Hepatocyte (in vitro differentiated cells): Measurements from ENCODE around the gene OR51E1. TPM values are rescaled to one million over a fixed set of nuclear protein-coding genes. Genes with fewer than 3 reads are reported as not detected.

Experiments used
- DNase-seq: peaks from one replicate; pipeline ENCODE4 v3.0.0-alpha.2; 2016; ENCODE audit warnings: low spot score
- H2AFZ ChIP-seq: fragments of 200-600 bp; sonication (generic); 2 replicates; pipeline ENCODE4 v1.6.0; 2016; ENCODE audit warnings: antibody characterized with exemption, mild to moderate bottlenecking
- H3K27ac ChIP-seq: fragments of 200-600 bp; sonication (generic); 2 replicates; pipeline ENCODE4 v1.5.1; 2016; ENCODE audit warnings: mild to moderate bottlenecking
- H3K27me3 ChIP-seq: fragments of 200-600 bp; sonication (generic); 2 replicates; pipeline ENCODE4 v1.6.1; 2016
- H3K36me3 ChIP-seq: fragments of 200-600 bp; sonication (generic); replicated peaks from 2 replicates; pipeline ENCODE4 v1.5.1; 2016; ENCODE audit warnings: low read depth; ENCODE audit not compliant: insufficient read depth
- H3K4me1 ChIP-seq: fragments of 200-600 bp; sonication (generic); 2 replicates; pipeline ENCODE4 v1.5.1; 2016; ENCODE audit warnings: mild to moderate bottlenecking, moderate library complexity; ENCODE audit not compliant: insufficient read depth
- H3K4me2 ChIP-seq: fragments of 200-600 bp; sonication (generic); 2 replicates; pipeline ENCODE4 v1.6.0; 2016
- H3K4me3 ChIP-seq: fragments of 200-600 bp; sonication (generic); 2 replicates; pipeline ENCODE4 v1.5.1; 2016; ENCODE audit warnings: mild to moderate bottlenecking
- H3K79me2 ChIP-seq: fragments of 200-600 bp; sonication (generic); 2 replicates; pipeline ENCODE4 v1.6.0; 2017; ENCODE audit warnings: mild to moderate bottlenecking
- H3K9me2 ChIP-seq: fragments of 200-600 bp; sonication (generic); replicated peaks from 2 replicates; pipeline ENCODE4 v1.6.0; 2017; ENCODE audit warnings: mild to moderate bottlenecking; ENCODE audit not compliant: insufficient read depth
- H3K9me3 ChIP-seq: fragments of 200-600 bp; sonication (generic); 2 replicates; pipeline ENCODE4 v1.5.1; 2016; ENCODE audit warnings: low read depth, mild to moderate bottlenecking
- H4K20me1 ChIP-seq: fragments of 200-600 bp; sonication (generic); 2 replicates; pipeline ENCODE4 v1.6.0; 2016; ENCODE audit warnings: mild to moderate bottlenecking; ENCODE audit not compliant: insufficient read depth, poor library complexity, severe bottlenecking
- EZH2 ChIP-seq: fragments of 200-600 bp; sonication (generic); IDR thresholded peaks from 2 replicates; pipeline ENCODE4 v1.6.1; 2016; ENCODE audit warnings: antibody characterized with exemption, mild to moderate bottlenecking, borderline replicate concordance
- EZH2phosphoT487 ChIP-seq: fragments of 200-600 bp; sonication (generic); IDR thresholded peaks from one replicate; pipeline ENCODE4 v1.6.1; 2018; ENCODE audit warnings: antibody characterized with exemption, mild to moderate bottlenecking, low read depth, moderate library complexity; ENCODE audit not compliant: unreplicated experiment, severe bottlenecking
- WGBS: methylation state at CpG from one replicate; pipeline ENCODE4 v1.1.6; 2016; ENCODE audit warnings: low lambda C conversion rate; ENCODE audit errors: missing lambda C conversion rate; 5-methylcytosine and 5-hydroxymethylcytosine counted together
- polyA plus RNA-seq: library from polyadenylated mRNA; unstranded; fragments of >200 nt; fragmentation: Nextera tagmentation; extraction: Ambion mirVana; gene quantifications from 2 replicates; pipeline ENCODE4 v1.2.1, GENCODE V29; 2016
- total RNA-seq: library from RNA; depleted of rRNA; stranded (reverse); fragments of >200 nt; gene quantifications from 2 replicates; pipeline ENCODE4 v1.2.3, GENCODE V29; 2014
- TF ChIP-seq, protein P1 (sequence below): fragments of 200-600 bp; sonication (generic); IDR thresholded peaks from 2 replicates; pipeline ENCODE4 v1.5.1; 2016; ENCODE audit warnings: antibody characterized with exemption, mild to moderate bottlenecking; ENCODE audit not compliant: poor library complexity

Gene OR51E1
- total and polyA plus RNA-seq, 2 experiments from 2014 or later, result 0.92 to 1.3 TPM

DNA sequence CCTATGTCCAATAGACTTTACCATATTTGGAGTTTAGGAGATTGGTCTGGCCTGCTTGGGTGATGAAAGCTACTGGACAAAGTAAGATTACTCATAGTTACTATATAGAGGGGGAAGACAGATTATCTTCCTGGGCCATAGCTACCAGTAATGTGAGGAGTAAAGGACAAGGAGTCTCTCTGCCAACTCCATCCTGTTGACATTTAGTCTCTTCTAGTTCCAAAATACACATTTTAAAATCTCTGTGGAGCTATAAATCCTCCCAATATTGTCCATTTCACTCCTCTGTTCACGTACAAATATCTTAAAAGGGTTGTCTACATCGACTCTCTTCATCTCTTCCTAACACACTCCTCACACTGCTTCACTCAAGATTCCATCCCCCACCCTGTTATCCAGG, 7.6 kb upstream of the OR51E1 start:
- Histone ChIP-seq H3K4me1 (no peaks in the 10 kb centered on the region), H3K9me3 (no peaks in the 10 kb centered on the region), H3K27me3 (no peaks in the 10 kb centered on the region), H3K79me2 (no peaks in the 10 kb centered on the region), H3K36me3 (no peaks in the 10 kb centered on the region), H3K9me2 (no peaks in the 10 kb centered on the region), H3K27ac (no peak overlapping the region), H3K4me3 (no peak overlapping the region), H3K4me2 (no peak overlapping the region), H2AFZ (no peak overlapping the region), H4K20me1 (no peaks in the 10 kb centered on the region)
- TF ChIP-seq, protein P1, sequence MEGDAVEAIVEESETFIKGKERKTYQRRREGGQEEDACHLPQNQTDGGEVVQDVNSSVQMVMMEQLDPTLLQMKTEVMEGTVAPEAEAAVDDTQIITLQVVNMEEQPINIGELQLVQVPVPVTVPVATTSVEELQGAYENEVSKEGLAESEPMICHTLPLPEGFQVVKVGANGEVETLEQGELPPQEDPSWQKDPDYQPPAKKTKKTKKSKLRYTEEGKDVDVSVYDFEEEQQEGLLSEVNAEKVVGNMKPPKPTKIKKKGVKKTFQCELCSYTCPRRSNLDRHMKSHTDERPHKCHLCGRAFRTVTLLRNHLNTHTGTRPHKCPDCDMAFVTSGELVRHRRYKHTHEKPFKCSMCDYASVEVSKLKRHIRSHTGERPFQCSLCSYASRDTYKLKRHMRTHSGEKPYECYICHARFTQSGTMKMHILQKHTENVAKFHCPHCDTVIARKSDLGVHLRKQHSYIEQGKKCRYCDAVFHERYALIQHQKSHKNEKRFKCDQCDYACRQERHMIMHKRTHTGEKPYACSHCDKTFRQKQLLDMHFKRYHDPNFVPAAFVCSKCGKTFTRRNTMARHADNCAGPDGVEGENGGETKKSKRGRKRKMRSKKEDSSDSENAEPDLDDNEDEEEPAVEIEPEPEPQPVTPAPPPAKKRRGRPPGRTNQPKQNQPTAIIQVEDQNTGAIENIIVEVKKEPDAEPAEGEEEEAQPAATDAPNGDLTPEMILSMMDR, result no peak
- no peak for TF ChIP-seq EZH2phosphoT487
- TF ChIP-seq EZH2, result no peak
- WGBS, result 72% methylated on average over 2 of the region's 2 CpGs
- DNase-seq, result no peak

DNA sequence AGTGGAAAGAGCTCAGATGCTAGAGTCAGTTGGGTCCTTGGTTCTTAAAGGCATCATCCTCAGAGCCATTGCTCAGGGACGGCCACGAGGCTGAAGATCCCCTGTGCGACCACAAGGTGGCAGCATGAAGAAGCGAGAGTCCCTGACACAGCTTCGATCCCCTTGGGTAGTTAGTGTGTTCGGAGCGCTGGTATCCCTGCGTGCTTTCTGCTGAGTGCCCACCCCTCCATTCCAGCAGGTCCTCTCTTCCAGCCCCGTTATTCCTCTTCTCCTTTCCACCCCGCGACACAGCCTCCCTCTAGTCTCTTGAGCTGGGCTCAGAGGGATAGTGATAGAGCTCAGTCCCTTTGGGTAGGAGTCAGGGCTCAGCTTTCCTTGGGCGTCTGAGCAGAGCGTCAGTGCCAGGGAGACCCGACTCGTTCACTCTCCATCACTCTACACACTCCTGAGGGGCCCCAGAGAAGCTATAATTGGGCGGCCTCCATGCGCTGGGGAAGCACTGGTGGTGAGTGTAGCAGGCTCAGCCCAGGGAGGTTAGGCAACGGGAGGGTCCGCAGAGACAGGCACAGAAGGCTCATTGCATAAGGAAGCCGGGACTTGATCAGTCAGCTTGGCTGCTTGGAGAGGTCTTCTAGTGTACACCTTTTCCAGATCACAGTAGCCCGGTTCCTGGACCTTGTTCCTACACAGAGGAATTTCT, 6.7 kb upstream of the OR51E1 start, which contains the start of gene OR51D1:
OR51D1 (plus strand) TSS at position 516 of the 700 bp plus-strand sequence. CDS start 2,314 bp downstream, outside the sequence.
- H3K9me3 ChIP-seq, result no peaks in the 10 kb centered on the region
- peak within 1 kb of the TSS; percentile 89 for H3K4me2 ChIP-seq
- H3K36me3 ChIP-seq, result no peaks in the 10 kb centered on the region
- H2AFZ ChIP-seq, result peak within 1 kb of the TSS; percentile 70
- WGBS, result 33% methylated on average over 21 of the region's 21 CpGs
- H4K20me1 ChIP-seq, result no peaks in the 10 kb centered on the region
- H3K4me3 ChIP-seq, result no peak within 1 kb of the TSS
- H3K9me2 ChIP-seq, result no peaks in the 10 kb centered on the region
- no peaks in the 10 kb centered on the region for H3K4me1 ChIP-seq
- no peak within 1 kb of the TSS for H3K27ac ChIP-seq
- TF ChIP-seq, protein P1, result peak; percentile 90
- no peak for TF ChIP-seq EZH2
- H3K79me2 ChIP-seq, result no peaks in the 10 kb centered on the region
- H3K27me3 ChIP-seq, result no peaks in the 10 kb centered on the region
- peak; percentile 83 for DNase-seq

DNA sequence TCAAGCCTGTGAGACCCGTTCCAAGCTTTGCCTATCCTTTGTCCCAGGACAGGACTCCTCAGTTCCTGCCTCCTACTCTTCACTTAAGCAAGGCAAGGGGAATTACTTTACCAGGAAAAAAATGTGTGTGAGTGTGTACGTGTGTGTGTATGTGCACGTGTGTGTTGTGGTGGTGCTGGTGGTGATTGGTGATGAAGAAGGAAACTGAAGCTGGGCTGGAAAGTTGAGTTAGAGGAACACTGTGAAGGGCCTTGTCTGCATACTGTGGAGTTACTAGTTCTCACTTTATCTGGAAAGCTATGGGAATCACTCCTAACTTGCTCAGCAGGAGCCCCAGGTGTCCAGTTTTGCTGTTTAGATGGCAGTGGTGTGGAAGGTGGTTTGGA, 6.1 kb upstream of the OR51E1 start:
- Histone ChIP-seq H3K4me3 (no peak overlapping the region), H3K79me2 (no peaks in the 10 kb centered on the region), H2AFZ (no peak overlapping the region), H3K4me2 (no peak overlapping the region), H3K4me1 (no peaks in the 10 kb centered on the region), H3K9me3 (no peaks in the 10 kb centered on the region), H3K36me3 (no peaks in the 10 kb centered on the region), H3K9me2 (no peaks in the 10 kb centered on the region), H3K27ac (no peak overlapping the region), H3K27me3 (no peaks in the 10 kb centered on the region), H4K20me1 (no peaks in the 10 kb centered on the region)
- WGBS, result 91% methylated on average over 3 of the region's 3 CpGs
- no peak for DNase-seq
- TF ChIP-seq, protein P1, result no peak
- TF ChIP-seq EZH2phosphoT487 (no peak), EZH2 (no peak)

DNA sequence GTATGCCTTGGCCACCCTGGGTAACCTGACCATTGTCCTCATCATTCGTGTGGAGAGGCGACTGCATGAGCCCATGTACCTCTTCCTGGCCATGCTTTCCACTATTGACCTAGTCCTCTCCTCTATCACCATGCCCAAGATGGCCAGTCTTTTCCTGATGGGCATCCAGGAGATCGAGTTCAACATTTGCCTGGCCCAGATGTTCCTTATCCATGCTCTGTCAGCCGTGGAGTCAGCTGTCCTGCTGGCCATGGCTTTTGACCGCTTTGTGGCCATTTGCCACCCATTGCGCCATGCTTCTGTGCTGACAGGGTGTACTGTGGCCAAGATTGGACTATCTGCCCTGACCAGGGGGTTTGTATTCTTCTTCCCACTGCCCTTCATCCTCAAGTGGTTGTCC, 3.9 kb upstream of the OR51E1 start:
- Histone ChIP-seq H3K79me2 (no peaks in the 10 kb centered on the region), H3K27me3 (no peaks in the 10 kb centered on the region), H4K20me1 (no peaks in the 10 kb centered on the region), H2AFZ (no peak overlapping the region), H3K4me3 (no peak overlapping the region), H3K9me2 (no peaks in the 10 kb centered on the region), H3K27ac (no peak overlapping the region), H3K4me1 (no peaks in the 10 kb centered on the region), H3K36me3 (no peaks in the 10 kb centered on the region), H3K4me2 (no peak overlapping the region), H3K9me3 (no peaks in the 10 kb centered on the region)
- DNase-seq, result no peak
- WGBS, result 95% methylated on average over 6 of the region's 6 CpGs
- TF ChIP-seq, protein P1, result no peak
- TF ChIP-seq EZH2 (no peak), EZH2phosphoT487 (no peak)
